ENCODE measurements around the gene BTBD16. TPM values are rescaled to one million over a fixed set of nuclear protein-coding genes. Genes with fewer than 3 reads are reported as not detected.

The BTBD16 gene
- total RNA-seq, 1 experiment from 2014 or later = not detected

- Histone ChIP-seq H3K27me3 (ENCODE audit: insufficient read depth, low read length) (no peaks in the 10 kb centered on the region), H2BK120ac (ENCODE audit: low read depth, low read length, poor library complexity, severe bottlenecking) (no peak overlapping the region), H3K9me3 (ENCODE audit: control insufficient read depth, low read depth, low read length) (no peaks in the 10 kb centered on the region), H3K56ac (ENCODE audit: insufficient read length, low read depth, low read length) (no peak overlapping the region), H3T11ph (ENCODE audit: low read length) (no peak overlapping the region), H2BK20ac (ENCODE audit: low read depth, low read length, poor library complexity, severe bottlenecking) (no peak overlapping the region), H3K79me1 (ENCODE audit: insufficient read depth, low read depth, low read length, poor library complexity, severe bottlenecking) (no peaks in the 10 kb centered on the region), H3K4ac (ENCODE audit: low read depth, low read length) (no peak overlapping the region), H2BK12ac (ENCODE audit: insufficient read length, low read depth, low read length) (no peak overlapping the region), H2AK5ac (ENCODE audit: insufficient read length, low read length) (no peak overlapping the region), H4K91ac (ENCODE audit: insufficient read length, low read depth, low read length) (no peak overlapping the region), H2BK15ac (ENCODE audit: low read depth, low read length) (no peak overlapping the region), H3K23me2 (ENCODE audit: insufficient read length, low read depth, low read length, poor library complexity, severe bottlenecking) (no peaks in the 10 kb centered on the region), H3K23ac (ENCODE audit: insufficient read length, low read depth, low read length) (no peak overlapping the region), H3K4me2 (ENCODE audit: insufficient read depth, insufficient read length, low read length) (no peak overlapping the region), H2AFZ (ENCODE audit: low read length) (no peak overlapping the region), H3K18ac (ENCODE audit: insufficient read length, low read depth, low read length) (no peak overlapping the region), H3K79me2 (ENCODE audit: insufficient read depth, low read length) (no peaks in the 10 kb centered on the region), H3K9ac (ENCODE audit: extremely low read depth, insufficient read length, low read length) (no peak overlapping the region), H3K14ac (ENCODE audit: insufficient read depth, low read length) (no peak overlapping the region; the same call in 1 of the 2 replicates), H4K5ac (ENCODE audit: insufficient read length, low read depth, low read length) (no peak overlapping the region), H3K27ac (ENCODE audit: insufficient read length, low read depth, low read length) (no peak overlapping the region), H4K20me1 (ENCODE audit: control insufficient read depth, insufficient read depth, insufficient read length) (no peaks in the 10 kb centered on the region), H4K8ac (replicated peaks; ENCODE audit: insufficient read length, low read depth, low read length) (no peak overlapping the region), H2BK5ac (ENCODE audit: insufficient read length, low read length) (no peak overlapping the region), H3K4me1 (ENCODE audit: insufficient read depth, low read length) (no peaks in the 10 kb centered on the region)
- Mint-ChIP-seq H3K27ac (no peak overlapping the region), H3K4me3 (no peak overlapping the region), H3K36me3 (ENCODE audit: insufficient read depth in 1 of 3, low read depth in 3 of 3) (no peaks in the 10 kb centered on the region; a peak in 1 of 7 replicates), H3K9me3 (peaks cover 0 to 2% of the 10 kb centered on the region in 2 experiments; a peak in 2 of 5 replicates), H3K27me3 (ENCODE audit: low read depth) (peaks cover 3% of the 10 kb centered on the region), H3K4me1 (peaks cover 5 to 9% of the 10 kb centered on the region in 2 experiments; a peak in 2 of 4 replicates)
- DNase-seq = no peak
- TF ChIP-seq CTCF (conservative IDR thresholded peaks at IDR 0.05) = no peak
- no CpG with 5 or more reads among the region's 10 CpGs for WGBS (ENCODE audit: extremely low coverage, insufficient read length, low lambda C conversion rate)
Observed at GRCh38 chr10:122293156-122293960, 22.3 kb downstream of the BTBD16 start.
